WTC11 (cell line): ENCODE data around the gene DHRS4L2.
"Not testable (repeated sequence)": the region's sequence is repeated elsewhere in the genome, so short reads cannot be mapped to it uniquely, and the experiment has no call there.

Source experiments
- AFF4 ChIP-seq: sonication (generic); formaldehyde crosslinking; IDR thresholded peaks from 2 replicates; pipeline ENCODE4 v1.8.1; 2023; ENCODE audit warnings: mild to moderate bottlenecking, missing genetic modification reagents, borderline replicate concordance
- ETV6 ChIP-seq: sonication (generic); formaldehyde crosslinking; IDR thresholded peaks from 2 replicates; pipeline ENCODE4 v1.8.1; 2022; ENCODE audit warnings: mild to moderate bottlenecking, missing genetic modification reagents

GRCh38 chr14:23973178-23973577, 15.6 kb upstream of the DHRS4L2 start:
- not testable (repeated sequence) for TF ChIP-seq AFF4, ETV6 (CRISPR knock-in tag)
